Fibroblast of upper back skin (primary cell): ENCODE measurements around the gene HIRA.
"Not testable (repeated sequence)": the region's sequence is repeated elsewhere in the genome, so short reads cannot be mapped to it uniquely, and the experiment has no call there.

Experiments used
- DNase-seq: peaks from one replicate; pipeline ENCODE4 v3.0.0-alpha.2; 2013

HIRA gene

DNA sequence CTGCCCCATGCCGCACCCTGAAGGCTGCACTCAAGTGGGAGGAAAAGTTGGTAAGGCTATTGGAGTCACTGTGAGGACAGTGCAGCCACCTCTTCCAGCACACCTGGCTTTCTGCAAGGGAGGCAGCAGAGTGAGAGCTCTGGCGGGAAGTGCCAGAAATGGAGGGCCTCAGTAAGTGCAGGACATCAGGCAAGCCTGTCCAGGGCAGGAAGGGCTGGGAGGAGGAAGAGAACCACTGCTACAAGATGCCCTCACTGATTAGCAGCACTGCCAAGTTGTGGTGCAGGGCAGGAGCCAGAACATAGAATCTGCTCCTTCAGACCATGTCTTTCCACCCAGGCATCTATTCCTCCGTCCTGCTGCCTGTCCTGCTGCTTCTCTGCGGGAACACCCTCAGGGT lies 78.8 kb downstream of the HIRA start:
- DNase-seq, result no peak

GRCh38 chr22:19352217-19352616 lies 79.3 kb downstream of the HIRA start:
- no peak for DNase-seq

DNA sequence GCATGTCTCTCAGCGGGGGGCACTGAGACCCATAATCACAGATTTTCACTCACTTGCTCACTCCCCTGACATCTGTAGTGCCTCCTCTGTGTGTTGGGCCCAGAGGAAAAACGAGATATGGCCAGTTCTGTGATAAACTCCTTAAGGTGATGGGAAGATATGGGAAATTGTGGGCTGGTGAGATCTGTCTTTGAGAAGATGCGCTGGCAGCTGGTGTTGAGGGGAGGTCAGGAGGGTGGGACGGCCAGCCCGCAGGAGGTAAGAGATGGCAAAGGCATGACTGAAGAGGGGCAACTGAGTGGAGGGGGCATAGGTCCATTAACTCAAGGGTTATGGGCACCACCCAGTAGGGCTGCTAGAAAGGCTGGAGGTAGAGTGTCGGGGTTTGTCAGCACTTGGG lies 79.9 kb downstream of the HIRA start:
- DNase-seq, result no peak

- no peak for DNase-seq
Observed at GRCh38 chr22:19350947-19351346, 80.6 kb downstream of the HIRA start.

DNA sequence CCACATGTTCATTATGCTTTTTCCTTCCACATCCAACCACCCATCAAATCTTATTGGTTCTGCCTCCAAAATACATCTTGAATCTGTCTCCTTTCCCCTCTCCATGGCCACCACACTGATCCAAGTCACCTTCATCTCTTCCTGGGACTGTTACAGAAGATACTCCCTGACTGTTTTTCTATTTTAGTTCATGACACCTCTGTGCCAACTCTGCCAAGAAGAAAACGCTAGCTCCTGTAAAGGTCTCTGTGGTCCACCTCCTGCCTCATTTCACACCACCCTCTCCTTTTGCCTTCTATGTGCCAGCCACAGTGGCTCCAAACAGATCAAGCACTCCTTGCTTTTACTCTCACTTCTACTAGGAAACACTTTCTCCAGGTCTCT lies 81.1 kb downstream of the HIRA start:
- no peak for DNase-seq

GRCh38 chr22:19349778-19350475 lies 81.6 kb downstream of the HIRA start:
- DNase-seq, result no peak

- DNase-seq, result no peak
Observed at GRCh38 chr22:19346677-19347265, 84.8 kb downstream of the HIRA start.

DNA sequence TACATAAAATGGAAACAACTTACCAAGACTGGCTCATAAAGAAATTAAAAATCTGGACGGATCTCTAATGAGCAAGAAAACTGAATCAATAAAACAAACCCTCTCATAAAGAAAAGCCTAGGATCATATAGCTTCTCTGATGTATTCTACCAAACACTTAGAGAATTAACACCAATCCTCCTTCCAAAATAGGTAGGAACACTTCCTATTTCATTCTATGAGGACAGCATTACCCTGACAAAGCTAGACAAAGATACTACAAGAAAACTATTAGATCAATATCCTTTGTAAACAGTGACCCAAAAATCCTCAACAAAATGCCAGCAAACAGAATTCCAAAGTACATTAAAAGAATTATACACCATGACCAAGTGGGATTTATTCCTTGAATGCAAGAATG lies 87.1 kb downstream of the HIRA start:
- DNase-seq, result no peak

GRCh38 chr22:19343470-19343869 lies 88.1 kb downstream of the HIRA start:
- no peak for DNase-seq

- no peak for DNase-seq
Observed at GRCh38 chr22:19341500-19341899, 90.0 kb downstream of the HIRA start.

DNA sequence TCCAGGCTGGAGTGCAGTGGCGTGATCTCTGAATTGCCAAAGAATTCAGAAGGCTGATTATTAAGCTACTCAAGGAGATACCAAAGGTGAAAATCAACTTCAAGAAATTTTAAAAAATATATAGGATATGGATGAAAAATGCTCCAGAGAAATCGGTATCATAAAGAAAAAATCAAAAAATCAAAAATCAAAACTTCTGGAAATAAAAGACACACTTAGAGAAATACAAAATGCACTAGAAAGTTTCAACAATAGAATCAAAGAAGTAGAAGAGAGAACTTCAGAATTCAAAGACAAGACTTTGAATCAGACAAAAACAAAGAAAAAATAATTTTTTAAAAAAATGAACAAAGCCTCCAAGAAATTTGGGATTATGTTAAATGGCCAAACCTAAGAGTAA lies 94.4 kb downstream of the HIRA start:
- no peak for DNase-seq

GRCh38 chr22:19336133-19337075 lies 95.1 kb downstream of the HIRA start:
- no peak for DNase-seq

DNA sequence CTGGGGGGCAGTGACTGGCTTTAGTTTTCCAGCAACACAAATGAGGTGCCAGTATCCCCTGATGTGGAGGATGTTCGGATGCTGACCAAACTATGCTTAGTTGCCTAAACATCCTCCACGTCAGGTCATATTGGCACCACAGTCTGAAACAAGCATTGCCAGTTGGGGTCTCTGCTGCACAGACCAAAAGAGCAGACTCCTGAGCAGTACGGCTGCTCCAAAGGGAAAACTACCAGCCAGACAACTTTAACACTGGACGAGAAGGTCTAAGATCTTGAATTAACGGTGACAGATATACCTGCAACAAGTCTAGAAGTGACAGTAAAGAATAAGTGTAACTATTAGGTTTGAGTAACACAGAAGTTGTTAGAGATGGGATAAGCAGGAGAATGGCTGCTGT lies 99.6 kb downstream of the HIRA start:
- DNase-seq, result no peak

DNA sequence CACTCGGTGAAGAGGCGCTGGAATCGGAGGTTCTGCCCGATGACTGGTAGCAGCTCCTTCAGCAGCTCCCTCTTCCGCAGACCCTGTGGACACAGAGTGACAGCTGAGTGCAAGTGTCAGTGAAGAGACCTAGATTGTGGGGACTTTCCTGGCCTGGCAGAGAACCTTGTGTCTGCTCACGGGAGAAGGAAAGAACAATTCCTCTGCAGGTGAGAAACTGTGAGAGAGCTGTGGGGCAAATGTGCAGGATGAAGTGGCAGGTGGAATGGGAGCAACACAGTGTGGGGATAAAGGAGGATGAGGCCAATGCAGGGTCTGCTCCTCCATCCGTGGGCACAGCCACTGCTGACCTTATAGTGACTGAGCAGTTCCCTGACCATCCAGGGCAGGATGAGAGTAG lies 100.1 kb downstream of the HIRA start:
- no peak for DNase-seq

GRCh38 chr22:19330865-19331418 lies 100.6 kb downstream of the HIRA start:
- no peak for DNase-seq

DNA sequence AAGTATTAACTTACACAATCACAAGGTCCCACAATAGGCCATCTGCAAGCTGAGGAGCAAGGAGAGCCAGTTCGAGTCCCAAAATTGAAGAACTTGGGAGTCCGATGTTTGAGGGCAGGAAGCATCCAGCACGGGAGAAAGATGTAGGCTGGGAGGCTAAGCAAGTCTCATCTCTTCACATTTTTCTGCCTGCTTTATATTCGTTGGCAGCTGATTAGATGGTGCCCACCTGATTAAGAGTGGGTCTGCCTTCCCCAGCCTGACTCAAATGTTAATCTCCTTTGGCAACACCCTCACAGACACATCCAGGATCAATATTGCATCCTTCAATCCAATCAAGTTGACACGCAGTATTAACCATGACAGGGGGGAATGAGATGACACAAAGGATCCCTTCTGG lies 101.3 kb downstream of the HIRA start:
- not testable (repeated sequence) for DNase-seq

DNA sequence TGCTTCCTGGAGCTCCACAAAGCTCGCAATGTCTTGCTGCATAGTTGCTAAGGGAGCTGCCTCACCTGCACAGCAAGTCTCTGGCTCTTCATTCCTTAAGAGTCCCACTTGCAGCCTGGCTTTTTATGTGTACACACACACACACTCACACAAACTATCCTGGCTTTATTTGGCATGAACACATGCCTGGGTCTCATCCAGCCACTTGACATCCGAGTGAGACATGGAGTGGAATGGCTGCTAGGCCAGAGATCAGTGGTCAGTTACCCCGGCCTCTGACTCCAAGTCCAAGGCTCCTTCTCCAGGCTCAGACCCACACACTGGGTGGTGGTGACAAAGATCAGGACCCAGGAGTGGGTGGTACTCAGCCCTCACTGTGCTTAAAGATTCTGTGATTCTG lies 102.1 kb downstream of the HIRA start:
- no peak for DNase-seq

- peak; percentile 7 for DNase-seq
Observed at GRCh38 chr22:19325296-19325948, 106.1 kb downstream of the HIRA start.

DNA sequence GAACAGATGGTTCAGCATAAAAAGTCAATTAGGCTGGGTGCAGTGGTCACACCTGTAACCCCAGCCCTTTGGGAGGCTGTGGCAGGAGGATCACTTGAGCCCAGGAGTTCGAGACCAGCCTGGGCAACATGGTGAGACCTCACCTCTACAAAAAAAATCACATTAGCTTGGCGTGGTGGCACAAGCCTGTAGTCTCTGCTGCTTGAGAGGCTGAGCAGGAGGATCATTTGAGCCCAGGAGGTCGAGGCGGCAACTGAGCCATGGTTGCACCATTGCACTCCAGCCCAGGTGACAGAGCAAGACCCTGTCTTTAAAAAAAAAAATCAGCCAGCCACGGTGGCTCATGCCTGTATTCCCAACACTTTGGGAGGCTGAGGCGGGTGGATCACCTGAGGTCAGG lies 108.1 kb downstream of the HIRA start:
- not testable (repeated sequence) for DNase-seq

- DNase-seq, result no peak
Observed at GRCh38 chr22:19321757-19322156, 109.8 kb downstream of the HIRA start.

DNA sequence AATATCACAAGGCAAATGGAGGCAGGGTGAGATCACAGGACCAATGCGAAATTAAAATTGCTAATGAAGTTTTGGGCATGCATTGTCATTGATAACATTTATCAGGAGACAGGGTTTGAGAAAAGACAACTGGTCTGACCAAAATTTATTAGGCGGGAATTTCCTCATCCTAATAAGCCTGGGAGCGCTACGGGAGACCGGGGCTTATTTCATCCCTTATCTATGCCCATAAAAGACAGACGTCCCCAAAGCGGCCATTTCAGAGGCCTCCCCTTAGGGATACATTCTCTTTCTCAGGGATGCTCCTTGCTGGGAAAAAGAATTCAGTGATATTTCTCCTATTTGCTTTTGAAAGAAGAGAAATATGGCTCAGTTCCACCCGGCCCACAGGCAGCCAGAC lies 111.4 kb downstream of the HIRA start:
- DNase-seq, result not testable (repeated sequence)

GRCh38 chr22:19319281-19319680 lies 112.3 kb downstream of the HIRA start:
- no peak for DNase-seq

GRCh38 chr22:19317865-19318264 lies 113.7 kb downstream of the HIRA start:
- no peak for DNase-seq
